Thymus (tissue), 11 donors: ENCODE results near the gene PTCD3. TPM values are rescaled to one million over a fixed set of nuclear protein-coding genes. Genes with fewer than 3 reads are reported as not detected.
A peak's percentile ranks its signal among the peaks of the same experiment; 100 is the strongest.

Experiments used
- DNase-seq, 9 donors: peaks; one replicate each; pipeline ENCODE4 v3.0.0-alpha.2; 2013; ENCODE audit warnings: low spot score in 9 of 9, low read depth in 6 of 9, missing footprints in 1 of 9
- H3K27ac ChIP-seq, 2 donors: one replicate each; pipeline ENCODE4 v1.5.1; 2013; ENCODE audit warnings: control low read depth in 1 of 2, low read depth in 1 of 2, low read length in 1 of 2, mild to moderate bottlenecking in 1 of 2, moderate library complexity in 1 of 2
- H3K27me3 ChIP-seq, 2 donors: one replicate each; pipeline ENCODE4 v1.5.1; 2013; ENCODE audit warnings: low read length in 1 of 2; ENCODE audit not compliant: control insufficient read depth in 2 of 2, insufficient read depth in 1 of 2
- H3K36me3 ChIP-seq, 2 donors: one replicate each; pipeline ENCODE4 v1.5.1; 2013; ENCODE audit warnings: low read length in 1 of 2, mild to moderate bottlenecking in 1 of 2, moderate library complexity in 1 of 2; ENCODE audit not compliant: control insufficient read depth in 2 of 2, insufficient read depth in 2 of 2
- H3K4me1 ChIP-seq, 2 donors: one replicate each; pipeline ENCODE4 v1.5.1; 2013; ENCODE audit warnings: low read length in 2 of 2; ENCODE audit not compliant: control insufficient read depth in 2 of 2, insufficient read depth in 2 of 2
- H3K4me3 ChIP-seq, 2 donors: one replicate each; pipeline ENCODE4 v1.5.1; 2013; ENCODE audit warnings: low read length in 2 of 2, control low read depth in 1 of 2, mild to moderate bottlenecking in 1 of 2
- H3K9me3 ChIP-seq, 2 donors: one replicate each; pipeline ENCODE4 v1.5.1; 2013; ENCODE audit warnings: low read length in 1 of 2, mild to moderate bottlenecking in 1 of 2; ENCODE audit not compliant: control insufficient read depth in 2 of 2, insufficient read depth in 1 of 2
- WGBS: extraction: QIAGEN DNeasy Blood & Tissue Kit; methylation state at CpG from one replicate; pipeline ENCODE4 v1.1.7; 2013; 5-methylcytosine and 5-hydroxymethylcytosine counted together
- polyA plus RNA-seq: library from polyadenylated mRNA; stranded (reverse); fragments of 200-250 nt; gene quantifications from one replicate; pipeline ENCODE4 v1.2.3, GENCODE V29; 2013
- total RNA-seq: library from RNA; stranded (reverse); fragments of 120-200 nt; gene quantifications from one replicate; pipeline ENCODE4 v1.2.4, GENCODE V29; 2013
- donor health status: healthy.

PTCD3 gene
- total and polyA plus RNA-seq, 2 donors = 57.4 to 116 TPM

- H3K27ac ChIP-seq = no peak overlapping the region
- peaks cover 18 to 76% of the 10 kb centered on the region in 2 donors for H3K36me3 ChIP-seq
Measured at GRCh38 chr2:86176597-86176996, 70.6 kb downstream of the PTCD3 start.

GRCh38 chr2:86185517-86186212 lies 79.6 kb downstream of the PTCD3 start:
- peak in 4 of 9 donors; percentile 20 to 60 (median 41) for DNase-seq
- H3K4me1 ChIP-seq = peaks cover 16 to 19% of the 10 kb centered on the region in 2 donors
- H3K4me3 ChIP-seq = peak overlapping the region in 1 of 2 donors; percentile 17
- H3K36me3 ChIP-seq = peaks cover 0 to 23% of the 10 kb centered on the region in 2 donors
- 11% methylated on average over 1 of the region's 1 CpG for WGBS
- no peaks in the 10 kb centered on the region for H3K9me3 ChIP-seq
- no peaks in the 10 kb centered on the region for H3K27me3 ChIP-seq
- peak overlapping the region; percentile 86 to 89 for H3K27ac ChIP-seq

More at GRCh38 chr2:86176597-86176996, 70.6 kb downstream of the PTCD3 start:
- H3K27me3 ChIP-seq = no peaks in the 10 kb centered on the region
- no peaks in the 10 kb centered on the region for H3K4me1 ChIP-seq
- no peak overlapping the region for H3K4me3 ChIP-seq
- H3K9me3 ChIP-seq = no peaks in the 10 kb centered on the region
- no peak for DNase-seq

- peak in 1 of 9 donors; percentile 7 for DNase-seq
- no peaks in the 10 kb centered on the region for H3K9me3 ChIP-seq
- peaks cover 16 to 19% of the 10 kb centered on the region in 2 donors for H3K4me1 ChIP-seq
- H3K27ac ChIP-seq = peak overlapping the region; percentile 86 to 89
- H3K4me3 ChIP-seq = no peak overlapping the region
- H3K27me3 ChIP-seq = no peaks in the 10 kb centered on the region
- peaks cover 0 to 21% of the 10 kb centered on the region in 2 donors for H3K36me3 ChIP-seq
Measured at GRCh38 chr2:86186431-86186830, 80.4 kb downstream of the PTCD3 start.

- H3K4me3 ChIP-seq = no peak overlapping the region
- 80% methylated on average over 7 of the region's 7 CpGs for WGBS
- H3K27ac ChIP-seq = no peak overlapping the region
- H3K36me3 ChIP-seq = peaks cover 0 to 28% of the 10 kb centered on the region in 2 donors
- H3K9me3 ChIP-seq = no peaks in the 10 kb centered on the region
- no peaks in the 10 kb centered on the region for H3K27me3 ChIP-seq
- peaks cover 24 to 29% of the 10 kb centered on the region in 2 donors for H3K4me1 ChIP-seq
- DNase-seq = no peak
Measured at GRCh38 chr2:86189782-86190416, 83.9 kb downstream of the PTCD3 start.

Other genes starting within 250 kb of the PTCD3 start
- 35.4 TPM for gene ST3GAL5, start 217.2 kb upstream of the PTCD3 start, total RNA-seq
- 39.2 TPM for gene ST3GAL5, start 217.2 kb upstream of the PTCD3 start, polyA plus RNA-seq
- 8.9 TPM for gene POLR1A, start 349 bp upstream of the PTCD3 start, total RNA-seq
- 3.3 TPM for gene POLR1A, start 349 bp upstream of the PTCD3 start, polyA plus RNA-seq
- gene IMMT, start 89.2 kb downstream of the PTCD3 start, total RNA-seq = 71.5 TPM
- gene IMMT, start 89.2 kb downstream of the PTCD3 start, polyA plus RNA-seq = 45.9 TPM
- gene MRPL35, start 93.2 kb downstream of the PTCD3 start, total RNA-seq = 45.7 TPM
- gene MRPL35, start 93.2 kb downstream of the PTCD3 start, polyA plus RNA-seq = 27.1 TPM
- gene REEP1, start 231.4 kb downstream of the PTCD3 start, total RNA-seq = 0.38 TPM
- 1.3 TPM for gene REEP1, start 231.4 kb downstream of the PTCD3 start, polyA plus RNA-seq